GM23338 (cell line): Measurements from ENCODE around the gene HDGFL2. TPM values are rescaled to one million over a fixed set of nuclear protein-coding genes. Genes with fewer than 3 reads are reported as not detected.

Experiments used
- ATAC-seq: fragments of 200-7000 bp; cut with Tn5 transposase; 3 replicates; pipeline ENCODE4 v1.9.1; 2020
- DNase-seq: peaks from one replicate; pipeline ENCODE4 v3.0.0-alpha.2; 2015; ENCODE audit warnings: low spot score
- H2AFZ ChIP-seq: fragments of 200-600 bp; sonication (generic); 2 replicates; pipeline ENCODE4 v1.8.0; 2016; ENCODE audit warnings: antibody characterized with exemption, mild to moderate bottlenecking, moderate library complexity
- H3F3A ChIP-seq: fragments of 200-600 bp; sonication (generic); replicated peaks from 2 replicates; pipeline ENCODE4 v1.8.0; 2017; ENCODE audit warnings: antibody characterized with exemption, mixed run types, low read depth
- H3K27ac ChIP-seq: fragments of 200-600 bp; sonication (generic); 2 replicates; pipeline ENCODE4 v1.6.1; 2016; ENCODE audit warnings: low read depth
- H3K27me3 ChIP-seq: fragments of 200-600 bp; sonication (generic); 2 replicates; pipeline ENCODE4 v1.8.0; 2016; ENCODE audit warnings: mild to moderate bottlenecking, mixed run types, moderate library complexity; ENCODE audit not compliant: insufficient read depth
- H3K36me3 ChIP-seq: fragments of 200-600 bp; sonication (generic); 2 replicates; pipeline ENCODE4 v1.8.0; 2016; ENCODE audit warnings: mild to moderate bottlenecking; ENCODE audit not compliant: insufficient read depth
- H3K4me1 ChIP-seq: fragments of 200-600 bp; sonication (generic); 2 replicates; pipeline ENCODE4 v1.8.0; 2016; ENCODE audit warnings: mild to moderate bottlenecking, moderate library complexity; ENCODE audit not compliant: insufficient read depth
- H3K4me2 ChIP-seq: fragments of 200-600 bp; sonication (generic); 2 replicates; pipeline ENCODE4 v1.7.1; 2017; ENCODE audit warnings: mixed run types
- H3K4me3 ChIP-seq: fragments of 200-600 bp; sonication (generic); 2 replicates; pipeline ENCODE4 v1.6.1; 2016; ENCODE audit warnings: mixed run types
- H3K79me2 ChIP-seq: fragments of 200-600 bp; sonication (generic); replicated peaks from 2 replicates; pipeline ENCODE4 v1.8.0; 2017; ENCODE audit warnings: mild to moderate bottlenecking; ENCODE audit not compliant: insufficient read depth
- H3K9me2 ChIP-seq: fragments of 200-600 bp; sonication (generic); 2 replicates; pipeline ENCODE4 v1.8.0; 2017; ENCODE audit not compliant: insufficient read depth
- H4K20me1 ChIP-seq: fragments of 200-600 bp; sonication (generic); replicated peaks from 2 replicates; pipeline ENCODE4 v1.8.0; 2017; ENCODE audit warnings: mild to moderate bottlenecking; ENCODE audit not compliant: insufficient read depth
- H3K27ac Mint-ChIP-seq: 2 replicates; pipeline ENCODE4 v1.8.0; 2020; ENCODE audit warnings: inconsistent platforms, mild to moderate bottlenecking, moderate library complexity, mixed read lengths
- H3K27me3 Mint-ChIP-seq: 3 replicates; pipeline ENCODE4 v1.8.0; 2022; ENCODE audit warnings: low read depth, mild to moderate bottlenecking, moderate library complexity, mixed read lengths, inconsistent platforms; ENCODE audit not compliant: insufficient read depth, poor library complexity
- H3K36me3 Mint-ChIP-seq: 3 replicates; pipeline ENCODE4 v1.8.0; 2021; ENCODE audit warnings: low read depth, mild to moderate bottlenecking, inconsistent platforms, moderate library complexity, mixed read lengths
- H3K4me1 Mint-ChIP-seq: 3 replicates; pipeline ENCODE4 v1.8.0; 2020; ENCODE audit warnings: mild to moderate bottlenecking, inconsistent platforms, mixed read lengths
- H3K4me3 Mint-ChIP-seq: 3 replicates; pipeline ENCODE4 v1.8.0; 2021; ENCODE audit warnings: moderate library complexity, mild to moderate bottlenecking, inconsistent platforms, mixed read lengths
- H3K9me3 Mint-ChIP-seq: 3 replicates; pipeline ENCODE4 v1.8.0; 2020; ENCODE audit warnings: moderate library complexity, mild to moderate bottlenecking, inconsistent platforms, mixed read lengths
- EZH2 ChIP-seq: fragments of 200-600 bp; sonication (generic); IDR thresholded peaks from one replicate; pipeline ENCODE4 v1.8.0; 2017; ENCODE audit warnings: antibody characterized with exemption, mild to moderate bottlenecking, low read depth; ENCODE audit not compliant: unreplicated experiment
- JUNB ChIP-seq: IDR thresholded peaks from one replicate; pipeline ENCODE4 v1.6.1; 2016; ENCODE audit warnings: antibody characterized with exemption; ENCODE audit not compliant: unreplicated experiment
- NANOG ChIP-seq: IDR thresholded peaks from 2 replicates; pipeline ENCODE4 v1.6.1; 2016; ENCODE audit warnings: antibody characterized with exemption, borderline replicate concordance
- POLR2AphosphoS5 ChIP-seq: IDR thresholded peaks from 2 replicates; pipeline ENCODE4 v1.6.1; 2016; ENCODE audit warnings: antibody characterized with exemption, low read depth
- STAT1 ChIP-seq: IDR thresholded peaks from one replicate; pipeline ENCODE4 v1.6.1; 2016; ENCODE audit warnings: antibody characterized with exemption; ENCODE audit not compliant: unreplicated experiment
- ZNF114 ChIP-seq: fragments of 250-450 bp; sonication (Bioruptor Pico); IDR thresholded peaks from 2 replicates; pipeline ENCODE4 v1.5.0; 2020; ENCODE audit warnings: mild to moderate bottlenecking, moderate library complexity
- polyA plus RNA-seq: library from polyadenylated mRNA; unstranded; fragments of >200 nt; fragmentation: Nextera tagmentation; extraction: Ambion mirVana; gene quantifications from 2 replicates; pipeline ENCODE4 v1.2.1, GENCODE V29; 2016
- total RNA-seq: library from RNA; depleted of rRNA; stranded (reverse); fragments of >200 nt; shearing (Covaris generic); gene quantifications from 2 replicates; pipeline ENCODE4 v1.2.3, GENCODE V29; 2014
- TF ChIP-seq, protein P1 (sequence below), 2 experiments: fragments of 200-600 bp in 1 of 2; sonication (generic) in 1 of 2; conservative IDR thresholded peaks; 2 replicates each; pipeline versions ENCODE4 v1.5.1 to v1.6.1; 2016 to 2017; ENCODE audit warnings: antibody characterized with exemption in 2 of 2, low read depth in 2 of 2, mild to moderate bottlenecking in 2 of 2, moderate library complexity in 1 of 2
- TF ChIP-seq, protein P2 (sequence below): IDR thresholded peaks from one replicate; pipeline ENCODE4 v1.6.1; 2018; ENCODE audit warnings: antibody characterized with exemption; ENCODE audit not compliant: unreplicated experiment
- TF ChIP-seq, protein P3 (sequence below): fragments of 250-450 bp; sonication (Bioruptor Pico); IDR thresholded peaks from 2 replicates; pipeline ENCODE4 v1.5.0; 2020; ENCODE audit warnings: mild to moderate bottlenecking, moderate library complexity

Gene HDGFL2
- total and polyA plus RNA-seq, 2 experiments from 2014 or later: 64.8 to 113 TPM

DNA sequence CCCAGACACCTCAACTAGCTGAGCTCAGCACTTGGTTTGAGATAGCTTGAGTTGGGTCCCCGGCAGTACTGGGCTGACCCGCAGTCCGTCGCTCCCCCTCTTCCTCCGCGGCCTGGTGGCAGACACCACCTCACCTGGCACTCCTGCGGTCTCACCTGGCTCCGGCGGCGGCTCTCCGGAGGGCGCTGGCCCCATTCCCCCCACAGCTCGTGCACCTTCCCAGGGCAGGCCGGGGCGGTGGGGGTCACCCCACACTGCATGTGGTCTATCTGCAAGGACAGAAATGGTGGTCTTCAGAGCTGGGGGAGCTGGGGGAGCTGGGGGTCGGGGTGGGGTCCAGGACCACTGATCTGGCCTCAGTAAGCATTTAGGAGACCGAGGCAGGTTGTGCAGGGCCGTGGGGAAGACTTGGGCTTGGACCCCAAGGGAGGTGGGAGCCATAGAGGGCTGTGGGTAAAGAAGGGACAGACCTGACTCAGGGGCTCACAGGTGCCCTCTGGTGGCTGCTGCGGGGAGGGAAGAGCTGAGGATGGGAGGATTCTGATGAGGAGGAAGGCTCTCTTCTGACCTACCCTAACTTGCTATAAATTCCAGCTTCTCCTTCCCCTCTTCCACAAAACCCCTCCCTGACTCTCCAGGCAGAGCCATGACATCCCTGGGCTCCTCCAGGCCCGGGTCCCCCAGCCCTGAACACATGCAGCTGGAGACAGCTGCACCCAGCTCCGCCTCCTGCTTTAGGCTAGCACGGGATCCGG, 52.9 kb downstream of the HDGFL2 start:
- Mint-ChIP-seq H3K4me1 (no peaks in the 10 kb centered on the region), H3K27ac (no peak overlapping the region), H3K27me3 (peaks cover 10% of the 10 kb centered on the region), H3K9me3 (peaks cover under 1% of the 10 kb centered on the region; the same call in 1 of the 3 replicates), H3K36me3 (peaks cover under 1% of the 10 kb centered on the region; the same call in 1 of the 3 replicates), H3K4me3 (no peak overlapping the region)
- ATAC-seq: peak; percentile 84
- TF ChIP-seq ZNF114 (CRISPR knock-in tag): no peak
- TF ChIP-seq, protein P1, sequence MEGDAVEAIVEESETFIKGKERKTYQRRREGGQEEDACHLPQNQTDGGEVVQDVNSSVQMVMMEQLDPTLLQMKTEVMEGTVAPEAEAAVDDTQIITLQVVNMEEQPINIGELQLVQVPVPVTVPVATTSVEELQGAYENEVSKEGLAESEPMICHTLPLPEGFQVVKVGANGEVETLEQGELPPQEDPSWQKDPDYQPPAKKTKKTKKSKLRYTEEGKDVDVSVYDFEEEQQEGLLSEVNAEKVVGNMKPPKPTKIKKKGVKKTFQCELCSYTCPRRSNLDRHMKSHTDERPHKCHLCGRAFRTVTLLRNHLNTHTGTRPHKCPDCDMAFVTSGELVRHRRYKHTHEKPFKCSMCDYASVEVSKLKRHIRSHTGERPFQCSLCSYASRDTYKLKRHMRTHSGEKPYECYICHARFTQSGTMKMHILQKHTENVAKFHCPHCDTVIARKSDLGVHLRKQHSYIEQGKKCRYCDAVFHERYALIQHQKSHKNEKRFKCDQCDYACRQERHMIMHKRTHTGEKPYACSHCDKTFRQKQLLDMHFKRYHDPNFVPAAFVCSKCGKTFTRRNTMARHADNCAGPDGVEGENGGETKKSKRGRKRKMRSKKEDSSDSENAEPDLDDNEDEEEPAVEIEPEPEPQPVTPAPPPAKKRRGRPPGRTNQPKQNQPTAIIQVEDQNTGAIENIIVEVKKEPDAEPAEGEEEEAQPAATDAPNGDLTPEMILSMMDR (conservative IDR thresholded peaks at IDR 0.05; ENCODE audit: low read depth in 2 of 2): peak; percentile 71 to 86
- Histone ChIP-seq H3F3A (no peaks in the 10 kb centered on the region), H3K4me2 (no peak overlapping the region), H2AFZ (no peak overlapping the region), H3K79me2 (no peaks in the 10 kb centered on the region), H3K4me3 (no peak overlapping the region), H3K36me3 (no peaks in the 10 kb centered on the region), H3K27me3 (0 out of 2 replicates have a peak, but pooled peaks cover 6% of the 10 kb centered on the region), H3K9me2 (no peaks in the 10 kb centered on the region), H3K27ac (no peak overlapping the region), H4K20me1 (no peaks in the 10 kb centered on the region; the same call in 1 of the 2 replicates), H3K4me1 (no peaks in the 10 kb centered on the region)
- peak; percentile 80 for DNase-seq

DNA sequence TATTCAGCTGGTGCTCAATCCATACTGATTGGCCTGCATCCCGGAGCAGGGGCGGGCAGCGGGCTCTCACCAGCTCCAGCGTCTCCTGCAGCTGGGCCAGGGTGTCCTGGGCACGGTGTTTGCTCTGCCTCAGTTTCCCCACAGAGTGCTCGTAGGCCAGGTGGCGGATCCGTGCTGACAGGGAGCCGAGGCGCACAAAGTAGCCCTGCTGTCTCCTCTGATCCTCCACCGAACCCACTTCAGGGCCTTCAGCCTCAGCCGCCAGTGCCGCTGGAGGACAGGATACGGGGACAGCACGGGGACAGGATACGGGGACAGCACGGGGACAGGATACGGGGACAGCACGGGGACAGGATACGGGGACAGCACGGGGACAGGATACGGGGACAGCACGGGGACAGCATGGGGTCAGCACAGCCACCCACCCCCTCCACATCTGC, 53.5 kb downstream of the HDGFL2 start:
- H3K4me3 ChIP-seq: no peak overlapping the region
- H4K20me1 ChIP-seq: no peaks in the 10 kb centered on the region; the same call in 1 of the 2 replicates
- H3K36me3 ChIP-seq: no peaks in the 10 kb centered on the region
- Mint-ChIP-seq H3K9me3 (no peaks in the 10 kb centered on the region), H3K27ac (no peak overlapping the region), H3K4me1 (no peaks in the 10 kb centered on the region), H3K36me3 (no peaks in the 10 kb centered on the region), H3K4me3 (no peak overlapping the region), H3K27me3 (peaks cover 12% of the 10 kb centered on the region)
- 0 out of 2 replicates have a peak, but pooled peaks cover 6% of the 10 kb centered on the region for H3K27me3 ChIP-seq
- H2AFZ ChIP-seq: no peak overlapping the region
- H3F3A ChIP-seq: no peaks in the 10 kb centered on the region
- no peak for DNase-seq
- no peaks in the 10 kb centered on the region for H3K9me2 ChIP-seq
- H3K27ac ChIP-seq: no peak overlapping the region
- H3K79me2 ChIP-seq: no peaks in the 10 kb centered on the region
- ATAC-seq: no peak; the same call in 2 of the 3 replicates
- no peak overlapping the region for H3K4me2 ChIP-seq
- no peaks in the 10 kb centered on the region for H3K4me1 ChIP-seq
- TF ChIP-seq, protein P2, sequence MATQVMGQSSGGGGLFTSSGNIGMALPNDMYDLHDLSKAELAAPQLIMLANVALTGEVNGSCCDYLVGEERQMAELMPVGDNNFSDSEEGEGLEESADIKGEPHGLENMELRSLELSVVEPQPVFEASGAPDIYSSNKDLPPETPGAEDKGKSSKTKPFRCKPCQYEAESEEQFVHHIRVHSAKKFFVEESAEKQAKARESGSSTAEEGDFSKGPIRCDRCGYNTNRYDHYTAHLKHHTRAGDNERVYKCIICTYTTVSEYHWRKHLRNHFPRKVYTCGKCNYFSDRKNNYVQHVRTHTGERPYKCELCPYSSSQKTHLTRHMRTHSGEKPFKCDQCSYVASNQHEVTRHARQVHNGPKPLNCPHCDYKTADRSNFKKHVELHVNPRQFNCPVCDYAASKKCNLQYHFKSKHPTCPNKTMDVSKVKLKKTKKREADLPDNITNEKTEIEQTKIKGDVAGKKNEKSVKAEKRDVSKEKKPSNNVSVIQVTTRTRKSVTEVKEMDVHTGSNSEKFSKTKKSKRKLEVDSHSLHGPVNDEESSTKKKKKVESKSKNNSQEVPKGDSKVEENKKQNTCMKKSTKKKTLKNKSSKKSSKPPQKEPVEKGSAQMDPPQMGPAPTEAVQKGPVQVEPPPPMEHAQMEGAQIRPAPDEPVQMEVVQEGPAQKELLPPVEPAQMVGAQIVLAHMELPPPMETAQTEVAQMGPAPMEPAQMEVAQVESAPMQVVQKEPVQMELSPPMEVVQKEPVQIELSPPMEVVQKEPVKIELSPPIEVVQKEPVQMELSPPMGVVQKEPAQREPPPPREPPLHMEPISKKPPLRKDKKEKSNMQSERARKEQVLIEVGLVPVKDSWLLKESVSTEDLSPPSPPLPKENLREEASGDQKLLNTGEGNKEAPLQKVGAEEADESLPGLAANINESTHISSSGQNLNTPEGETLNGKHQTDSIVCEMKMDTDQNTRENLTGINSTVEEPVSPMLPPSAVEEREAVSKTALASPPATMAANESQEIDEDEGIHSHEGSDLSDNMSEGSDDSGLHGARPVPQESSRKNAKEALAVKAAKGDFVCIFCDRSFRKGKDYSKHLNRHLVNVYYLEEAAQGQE: no peak
- no peak for TF ChIP-seq NANOG
- TF ChIP-seq JUNB: no peak
- no peak for TF ChIP-seq EZH2
- no peak for TF ChIP-seq POLR2AphosphoS5
- TF ChIP-seq ZNF114 (CRISPR knock-in tag): no peak
- no peak for TF ChIP-seq STAT1
- TF ChIP-seq, protein P3, sequence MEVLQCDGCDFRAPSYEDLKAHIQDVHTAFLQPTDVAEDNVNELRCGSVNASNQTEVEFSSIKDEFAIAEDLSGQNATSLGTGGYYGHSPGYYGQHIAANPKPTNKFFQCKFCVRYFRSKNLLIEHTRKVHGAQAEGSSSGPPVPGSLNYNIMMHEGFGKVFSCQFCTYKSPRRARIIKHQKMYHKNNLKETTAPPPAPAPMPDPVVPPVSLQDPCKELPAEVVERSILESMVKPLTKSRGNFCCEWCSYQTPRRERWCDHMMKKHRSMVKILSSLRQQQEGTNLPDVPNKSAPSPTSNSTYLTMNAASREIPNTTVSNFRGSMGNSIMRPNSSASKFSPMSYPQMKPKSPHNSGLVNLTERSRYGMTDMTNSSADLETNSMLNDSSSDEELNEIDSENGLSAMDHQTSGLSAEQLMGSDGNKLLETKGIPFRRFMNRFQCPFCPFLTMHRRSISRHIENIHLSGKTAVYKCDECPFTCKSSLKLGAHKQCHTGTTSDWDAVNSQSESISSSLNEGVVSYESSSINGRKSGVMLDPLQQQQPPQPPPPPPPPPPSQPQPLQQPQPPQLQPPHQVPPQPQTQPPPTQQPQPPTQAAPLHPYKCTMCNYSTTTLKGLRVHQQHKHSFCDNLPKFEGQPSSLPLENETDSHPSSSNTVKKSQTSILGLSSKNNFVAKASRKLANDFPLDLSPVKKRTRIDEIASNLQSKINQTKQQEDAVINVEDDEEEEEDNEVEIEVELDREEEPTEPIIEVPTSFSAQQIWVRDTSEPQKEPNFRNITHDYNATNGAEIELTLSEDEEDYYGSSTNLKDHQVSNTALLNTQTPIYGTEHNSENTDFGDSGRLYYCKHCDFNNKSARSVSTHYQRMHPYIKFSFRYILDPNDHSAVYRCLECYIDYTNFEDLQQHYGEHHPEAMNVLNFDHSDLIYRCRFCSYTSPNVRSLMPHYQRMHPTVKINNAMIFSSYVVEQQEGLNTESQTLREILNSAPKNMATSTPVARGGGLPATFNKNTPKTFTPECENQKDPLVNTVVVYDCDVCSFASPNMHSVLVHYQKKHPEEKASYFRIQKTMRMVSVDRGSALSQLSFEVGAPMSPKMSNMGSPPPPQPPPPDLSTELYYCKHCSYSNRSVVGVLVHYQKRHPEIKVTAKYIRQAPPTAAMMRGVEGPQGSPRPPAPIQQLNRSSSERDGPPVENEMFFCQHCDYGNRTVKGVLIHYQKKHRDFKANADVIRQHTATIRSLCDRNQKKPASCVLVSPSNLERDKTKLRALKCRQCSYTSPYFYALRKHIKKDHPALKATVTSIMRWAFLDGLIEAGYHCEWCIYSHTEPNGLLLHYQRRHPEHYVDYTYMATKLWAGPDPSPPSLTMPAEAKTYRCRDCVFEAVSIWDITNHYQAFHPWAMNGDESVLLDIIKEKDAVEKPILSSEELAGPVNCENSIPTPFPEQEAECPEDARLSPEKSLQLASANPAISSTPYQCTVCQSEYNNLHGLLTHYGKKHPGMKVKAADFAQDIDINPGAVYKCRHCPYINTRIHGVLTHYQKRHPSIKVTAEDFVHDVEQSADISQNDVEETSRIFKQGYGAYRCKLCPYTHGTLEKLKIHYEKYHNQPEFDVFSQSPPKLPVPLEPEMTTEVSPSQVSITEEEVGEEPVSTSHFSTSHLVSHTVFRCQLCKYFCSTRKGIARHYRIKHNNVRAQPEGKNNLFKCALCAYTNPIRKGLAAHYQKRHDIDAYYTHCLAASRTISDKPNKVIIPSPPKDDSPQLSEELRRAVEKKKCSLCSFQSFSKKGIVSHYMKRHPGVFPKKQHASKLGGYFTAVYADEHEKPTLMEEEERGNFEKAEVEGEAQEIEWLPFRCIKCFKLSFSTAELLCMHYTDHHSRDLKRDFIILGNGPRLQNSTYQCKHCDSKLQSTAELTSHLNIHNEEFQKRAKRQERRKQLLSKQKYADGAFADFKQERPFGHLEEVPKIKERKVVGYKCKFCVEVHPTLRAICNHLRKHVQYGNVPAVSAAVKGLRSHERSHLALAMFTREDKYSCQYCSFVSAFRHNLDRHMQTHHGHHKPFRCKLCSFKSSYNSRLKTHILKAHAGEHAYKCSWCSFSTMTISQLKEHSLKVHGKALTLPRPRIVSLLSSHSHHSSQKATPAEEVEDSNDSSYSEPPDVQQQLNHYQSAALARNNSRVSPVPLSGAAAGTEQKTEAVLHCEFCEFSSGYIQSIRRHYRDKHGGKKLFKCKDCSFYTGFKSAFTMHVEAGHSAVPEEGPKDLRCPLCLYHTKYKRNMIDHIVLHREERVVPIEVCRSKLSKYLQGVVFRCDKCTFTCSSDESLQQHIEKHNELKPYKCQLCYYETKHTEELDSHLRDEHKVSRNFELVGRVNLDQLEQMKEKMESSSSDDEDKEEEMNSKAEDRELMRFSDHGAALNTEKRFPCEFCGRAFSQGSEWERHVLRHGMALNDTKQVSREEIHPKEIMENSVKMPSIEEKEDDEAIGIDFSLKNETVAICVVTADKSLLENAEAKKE (CRISPR knock-in tag): no peak
